Measurements from ENCODE around the gene ME3.
A peak's percentile ranks its signal among the peaks of the same experiment; 100 is the strongest.

The ME3 gene

DNA sequence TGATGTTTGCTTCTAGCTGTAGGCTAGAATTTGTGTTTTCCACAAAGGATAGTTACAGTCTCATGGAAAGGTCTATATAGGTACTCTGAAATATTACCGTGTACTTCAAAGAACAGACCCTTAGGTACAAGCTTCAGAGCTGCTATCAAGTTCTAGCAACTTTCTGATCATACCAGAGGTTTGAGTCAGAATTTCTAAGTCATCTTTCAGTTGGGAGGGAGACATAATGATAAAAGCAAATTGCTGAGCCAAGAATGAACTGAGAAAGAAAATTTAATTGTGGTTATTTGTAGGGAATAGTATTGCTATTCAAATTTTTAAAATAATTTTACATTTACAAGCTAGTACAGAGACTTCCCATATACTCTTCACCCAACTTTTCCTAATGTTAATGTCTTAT, 19.9 kb upstream of the ME3 start:
- DNase-seq = no peak

GRCh38 chr11:86688398-86689179, 16.2 kb upstream of the ME3 start:
- DNase-seq = no peak

DNA sequence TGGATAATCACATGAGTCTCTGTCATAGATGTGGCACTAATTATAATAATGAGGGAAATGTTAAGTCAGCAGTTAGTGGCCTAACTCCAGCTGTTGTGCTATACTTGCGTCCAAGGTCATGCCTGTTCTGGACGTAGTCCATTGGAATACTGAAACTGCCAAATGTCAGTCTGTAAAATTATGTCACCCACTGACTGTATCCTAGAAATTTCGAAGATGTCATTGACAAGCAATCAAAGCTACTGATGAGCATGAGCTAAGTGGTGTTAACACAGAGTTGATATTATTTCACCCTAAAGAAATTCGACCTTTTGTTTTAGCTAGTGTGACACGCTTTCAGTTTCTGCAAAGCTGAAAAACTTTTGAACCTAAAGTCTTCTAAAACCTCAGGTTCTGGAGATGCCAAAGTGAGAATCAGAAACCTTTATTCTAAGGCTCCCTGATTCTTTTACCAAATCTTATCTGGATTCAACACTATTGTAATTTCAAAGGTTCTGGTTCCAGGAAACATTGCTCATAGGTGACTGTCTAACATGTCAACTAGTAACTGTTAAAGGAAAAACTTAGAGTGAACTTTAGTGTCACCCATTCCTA, 14.9 kb upstream of the ME3 start:
- no peak for DNase-seq

DNA sequence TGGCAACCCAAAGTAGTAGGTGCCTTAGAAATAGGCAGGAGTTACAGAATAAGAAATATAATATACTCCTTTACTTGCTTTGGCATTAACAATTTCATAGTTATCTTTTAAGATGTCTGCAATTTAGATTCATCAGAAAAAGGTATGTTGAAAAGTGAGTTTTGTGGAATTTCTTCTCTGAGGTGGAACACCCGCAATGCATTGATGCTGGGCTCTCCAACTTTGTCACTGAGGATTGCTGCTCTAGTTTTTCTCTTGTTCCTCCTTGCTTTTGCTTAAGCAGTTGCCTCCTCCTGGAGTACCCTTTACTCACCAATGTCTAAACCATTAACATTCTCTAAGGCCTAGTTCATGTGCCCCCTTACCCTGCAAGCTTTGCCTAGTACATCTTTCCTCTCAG, 14.1 kb upstream of the ME3 start:
- no peak for DNase-seq

DNA sequence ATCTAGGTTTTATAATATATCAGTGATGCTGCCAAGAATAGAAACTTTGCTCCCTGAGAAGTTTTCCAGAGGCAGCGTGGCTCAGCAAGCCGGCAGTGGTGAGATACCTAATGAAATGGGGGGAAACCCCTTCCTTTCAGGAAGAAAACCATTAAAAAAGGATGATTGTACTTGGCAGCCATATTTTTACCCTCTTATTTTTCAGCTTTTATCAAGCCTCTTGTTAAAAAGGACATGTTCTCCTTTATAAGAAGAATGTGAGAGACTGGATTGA, 9.0 kb upstream of the ME3 start:
- DNase-seq = no peak

DNA sequence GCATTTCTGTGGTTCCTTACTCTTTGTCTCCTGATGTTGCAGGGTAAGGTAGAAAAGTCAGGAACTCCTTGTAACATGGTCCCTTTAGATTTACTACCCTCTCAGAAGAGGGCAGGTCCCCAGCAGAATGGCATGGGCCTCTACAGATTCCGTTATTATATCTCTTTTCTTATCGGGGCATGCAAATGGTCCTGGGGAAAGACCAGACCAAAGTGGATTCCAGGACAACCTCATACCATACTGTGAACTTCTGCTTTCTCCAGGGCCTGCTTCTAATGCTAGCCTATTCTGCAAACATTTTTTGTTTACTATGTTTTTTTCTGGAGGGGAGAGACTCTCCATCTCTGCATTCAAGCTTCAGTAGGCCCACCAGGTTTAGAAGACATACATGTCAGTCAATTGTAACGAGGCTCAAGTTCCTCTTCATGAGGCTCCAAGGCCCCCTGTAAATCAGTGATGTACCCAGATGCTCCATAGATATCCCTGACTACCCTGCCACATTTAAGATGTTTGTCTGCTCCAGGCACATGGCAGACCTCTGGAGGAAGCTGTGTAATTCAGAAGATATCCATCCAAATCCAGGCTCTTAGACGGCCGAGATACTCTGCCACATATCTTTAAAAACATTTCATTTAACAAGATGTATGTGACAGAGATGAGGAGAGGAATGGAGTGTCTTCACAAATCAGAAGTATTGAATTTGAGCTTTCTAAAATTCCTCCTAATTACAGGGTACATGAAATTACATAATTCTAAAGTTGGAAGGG, 8.5 kb upstream of the ME3 start:
- DNase-seq = no peak

DNA sequence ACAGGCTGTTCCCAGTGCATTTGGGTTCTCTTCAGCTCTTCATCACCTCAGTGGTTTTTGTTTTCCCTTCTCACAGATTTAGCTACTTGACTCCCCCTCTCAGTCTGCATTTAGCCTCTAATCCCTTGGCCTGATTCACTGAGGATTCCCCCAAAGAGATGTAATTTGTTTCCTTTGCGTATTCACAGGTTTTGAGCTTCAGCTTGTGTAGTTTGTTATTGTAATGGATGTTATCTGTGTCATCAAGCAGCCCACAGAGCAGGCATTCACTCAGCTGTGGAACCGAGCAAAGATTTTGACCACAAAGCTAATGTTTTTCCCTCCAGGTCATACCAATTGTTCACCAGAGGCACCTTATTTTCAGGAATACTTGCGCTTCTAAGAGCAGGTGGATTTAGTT, 6.4 kb upstream of the ME3 start:
- DNase-seq = no peak

- DNase-seq = no peak
These were observed 5.9 kb upstream of the ME3 start for GRCh38 chr11:86678296-86678695.

DNA sequence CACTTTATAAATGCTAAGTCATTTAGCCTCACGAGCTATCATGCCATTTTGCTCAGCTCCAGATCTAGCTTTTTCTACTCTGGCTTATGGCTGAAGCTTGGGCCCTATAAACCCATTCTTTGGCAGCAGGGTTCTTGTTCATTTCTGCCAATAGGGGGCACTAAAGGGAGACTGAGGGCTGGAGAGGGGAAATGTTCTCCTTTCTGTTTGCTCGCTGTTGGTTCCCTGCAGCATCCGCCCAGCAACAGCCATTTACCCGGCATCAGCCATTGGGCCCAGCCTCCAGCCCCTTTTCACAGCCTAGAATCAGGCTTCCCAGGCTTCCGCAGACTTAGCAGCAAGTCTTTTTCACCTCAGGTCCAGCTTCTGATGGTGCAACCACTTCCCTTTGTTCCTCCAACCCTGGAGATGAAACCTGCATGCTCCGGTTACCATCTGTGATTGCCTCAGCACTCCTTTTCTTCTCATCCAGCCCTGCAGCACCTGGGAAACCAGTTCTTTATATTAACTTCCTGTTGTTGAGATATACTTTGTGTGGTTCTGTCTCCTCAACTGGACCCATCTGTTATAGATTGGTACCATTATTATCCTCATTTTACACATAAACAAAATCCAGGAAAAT, 4.2 kb upstream of the ME3 start:
- DNase-seq = no peak

DNA sequence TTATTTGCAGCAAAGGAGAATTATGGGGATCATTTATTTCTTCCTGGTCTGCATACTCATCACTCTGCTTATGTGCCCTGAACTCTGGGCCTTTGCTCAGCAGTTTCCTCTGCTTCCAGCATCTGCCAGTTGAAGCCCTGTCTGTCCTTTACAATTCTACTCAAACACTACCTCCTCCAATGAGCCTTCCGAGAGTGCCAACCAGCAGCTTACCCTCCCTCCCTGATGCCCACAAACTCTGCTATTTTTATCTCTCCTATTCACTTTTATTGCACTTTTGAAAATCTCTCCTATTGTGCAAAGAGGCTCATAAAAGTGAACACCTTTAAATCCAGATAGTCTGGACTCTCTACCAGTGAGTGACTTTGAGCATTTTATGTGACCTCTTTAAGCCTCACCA, 3.6 kb upstream of the ME3 start:
- DNase-seq = no peak

DNA sequence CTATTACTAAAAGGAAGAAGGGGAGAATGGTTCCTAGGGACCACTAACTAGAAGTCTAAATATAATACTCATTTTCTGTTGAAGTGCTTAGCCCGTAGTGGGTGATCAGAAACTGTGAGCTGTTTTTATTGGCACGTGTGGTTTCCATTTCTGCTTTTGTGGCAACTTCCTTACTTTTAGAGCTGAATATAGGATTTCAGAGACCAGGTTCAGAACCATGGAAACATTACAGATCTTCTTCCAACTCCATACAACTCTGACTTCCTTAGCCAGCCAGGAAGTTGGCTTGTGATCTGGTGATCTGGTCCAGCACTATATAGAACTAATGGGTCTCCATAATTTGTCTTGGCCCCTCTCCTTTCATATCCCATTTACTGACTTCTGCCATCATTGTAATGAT, 2.6 kb upstream of the ME3 start:
- no peak for DNase-seq

- no peak for DNase-seq
These were observed 1.7 kb upstream of the ME3 start for GRCh38 chr11:86673872-86674750.

- DNase-seq = no peak
These were observed 833 bp upstream of the ME3 start for GRCh38 chr11:86673055-86673843.

- peak; percentile 17 for DNase-seq
These were observed 847 bp downstream of the ME3 start for GRCh38 chr11:86671531-86672006.

DNA sequence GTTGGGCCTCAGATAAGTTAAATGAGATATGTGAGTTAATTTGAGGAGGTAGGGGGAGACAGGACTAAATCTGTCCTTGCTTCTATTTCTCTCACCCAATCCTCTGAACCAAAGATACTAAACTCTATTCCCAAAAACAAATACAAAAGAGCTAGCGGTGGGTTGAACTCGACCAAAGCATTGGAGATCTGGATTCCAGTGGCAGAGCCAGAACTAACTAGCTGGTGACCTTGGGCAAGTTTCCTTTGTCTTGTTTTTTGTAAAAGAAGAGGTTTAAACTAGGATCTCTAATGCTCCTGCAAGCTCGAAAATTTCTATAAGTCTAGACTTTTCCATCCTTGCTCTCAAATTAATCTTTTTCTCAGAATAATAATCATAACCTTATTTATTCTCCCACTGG, 1.5 kb downstream of the ME3 start:
- no peak for DNase-seq

GRCh38 chr11:86670181-86670580, 2.2 kb downstream of the ME3 start:
- DNase-seq = no peak

- DNase-seq = no peak
These were observed 3.0 kb downstream of the ME3 start for GRCh38 chr11:86669424-86669823.

GRCh38 chr11:86668929-86669328, 3.5 kb downstream of the ME3 start:
- DNase-seq = no peak

DNA sequence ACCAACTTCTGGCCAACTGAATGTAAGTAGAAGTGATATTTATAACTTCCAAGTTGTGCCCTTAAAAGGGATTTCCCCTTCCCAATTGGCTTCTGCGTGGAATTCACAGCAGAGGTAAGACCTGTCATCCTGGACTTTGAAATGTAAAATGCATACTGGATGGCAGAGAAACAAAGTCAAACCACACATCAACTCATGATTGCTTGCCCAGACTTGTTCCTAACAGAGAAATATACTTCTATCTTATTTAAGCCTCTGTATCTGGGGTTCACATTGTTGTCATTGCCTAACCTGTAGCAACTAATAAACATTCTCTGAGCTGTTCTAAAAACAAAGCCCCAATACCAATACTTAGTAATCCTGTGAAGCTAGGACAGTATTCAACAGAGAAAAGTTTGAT, 6.2 kb downstream of the ME3 start:
- DNase-seq = no peak

- DNase-seq = no peak
These were observed 7.5 kb downstream of the ME3 start for GRCh38 chr11:86664930-86665329.

- no peak for DNase-seq
These were observed 8.7 kb downstream of the ME3 start for GRCh38 chr11:86663761-86664160.

GRCh38 chr11:86663291-86663690, 9.1 kb downstream of the ME3 start:
- DNase-seq = no peak

Measured in CD4-positive, alpha-beta T cell treated with Interleukin-17A for 4 hours (primary cell).